Endothelial cell (in vitro differentiated cells): ENCODE data around the gene DAZL. TPM values are rescaled to one million over a fixed set of nuclear protein-coding genes. Genes with fewer than 3 reads are reported as not detected.

ENCODE experiments used
- DNase-seq: peaks from one replicate; pipeline ENCODE4 v3.0.0; 2021; ENCODE audit warnings: low spot score
- H3K27ac Mint-ChIP-seq: one replicate; pipeline ENCODE4 v1.8.0; 2021; ENCODE audit warnings: mixed read lengths, inconsistent platforms; ENCODE audit not compliant: unreplicated experiment
- H3K27me3 Mint-ChIP-seq: one replicate; pipeline ENCODE4 v1.8.0; 2021; ENCODE audit warnings: mild to moderate bottlenecking, moderate library complexity, mixed read lengths, inconsistent platforms; ENCODE audit not compliant: unreplicated experiment
- H3K36me3 Mint-ChIP-seq: one replicate; pipeline ENCODE4 v1.8.0; 2021; ENCODE audit warnings: mild to moderate bottlenecking, low read depth, mixed read lengths, inconsistent platforms; ENCODE audit not compliant: unreplicated experiment
- H3K4me1 Mint-ChIP-seq: one replicate; pipeline ENCODE4 v1.8.0; 2021; ENCODE audit warnings: mild to moderate bottlenecking, mixed read lengths, inconsistent platforms; ENCODE audit not compliant: unreplicated experiment
- H3K4me3 Mint-ChIP-seq: one replicate; pipeline ENCODE4 v1.8.0; 2021; ENCODE audit warnings: mild to moderate bottlenecking, mixed read lengths, inconsistent platforms; ENCODE audit not compliant: unreplicated experiment
- H3K9me3 Mint-ChIP-seq: one replicate; pipeline ENCODE4 v1.8.0; 2021; ENCODE audit warnings: mixed read lengths, inconsistent platforms; ENCODE audit not compliant: unreplicated experiment
- CTCF ChIP-seq: fragments of 200-600 bp; sonication (generic); IDR thresholded peaks from one replicate; pipeline ENCODE4 v1.5.0; 2021; ENCODE audit warnings: antibody characterized with exemption; ENCODE audit not compliant: unreplicated experiment
- total RNA-seq: library from RNA; stranded (reverse); fragmentation: NEBNext Ultra II Directional; extraction: Animal tissue kit (Norgen Biotek cat#: 25700); gene quantifications from one replicate; pipeline ENCODE4 v1.2.1, GENCODE V29; 2021; ENCODE audit not compliant: unreplicated experiment

Gene DAZL
- total RNA-seq, 1 donor from 2014 or later = 0.33 TPM

GRCh38 chr3:16536996-16537395 is 68.2 kb downstream of the DAZL start:
- H3K4me3 Mint-ChIP-seq = no peak overlapping the region

More at GRCh38 chr3:16536996-16537395, 68.2 kb downstream of the DAZL start:
- Mint-ChIP-seq H3K27ac (no peak overlapping the region), H3K27me3 (peaks cover 2% of the 10 kb centered on the region), H3K9me3 (no peaks in the 10 kb centered on the region), H3K36me3 (no peaks in the 10 kb centered on the region), H3K4me1 (no peaks in the 10 kb centered on the region)
- DNase-seq = no peak
- no peak for TF ChIP-seq CTCF

Other genes starting within 250 kb of the DAZL start
- 41.8 TPM for gene RFTN1, start 91.7 kb downstream of the DAZL start, total RNA-seq